ENCODE results near the gene MBD3L5. TPM values are rescaled to one million over a fixed set of nuclear protein-coding genes. Genes with fewer than 3 reads are reported as not detected.

Gene MBD3L5
- total RNA-seq: not detected in 2 replicates

DNA sequence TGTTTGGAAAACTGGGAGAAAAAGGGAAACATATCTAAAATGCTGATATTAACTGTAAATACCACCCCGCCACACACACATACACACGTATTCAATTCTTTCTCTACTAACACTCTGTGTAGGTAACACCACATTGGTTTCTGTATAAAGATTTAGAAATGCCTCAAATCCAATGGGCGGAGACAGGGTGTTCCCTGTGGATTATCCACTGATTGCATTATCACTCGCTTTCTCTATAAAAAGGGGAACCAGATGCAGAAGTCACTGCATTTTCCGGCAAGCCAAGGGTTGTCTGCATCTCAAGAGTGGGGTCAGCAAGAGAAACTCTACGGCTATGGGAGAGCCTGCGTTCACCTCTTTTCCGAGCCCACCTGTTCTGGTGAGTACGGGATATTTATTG, at the start of gene MBD3L5:
TSS of gene MBD3L5 (plus strand) at position 301 of the 400 bp plus-strand sequence. CDS start at position 335, 34 bp downstream.

DNA sequence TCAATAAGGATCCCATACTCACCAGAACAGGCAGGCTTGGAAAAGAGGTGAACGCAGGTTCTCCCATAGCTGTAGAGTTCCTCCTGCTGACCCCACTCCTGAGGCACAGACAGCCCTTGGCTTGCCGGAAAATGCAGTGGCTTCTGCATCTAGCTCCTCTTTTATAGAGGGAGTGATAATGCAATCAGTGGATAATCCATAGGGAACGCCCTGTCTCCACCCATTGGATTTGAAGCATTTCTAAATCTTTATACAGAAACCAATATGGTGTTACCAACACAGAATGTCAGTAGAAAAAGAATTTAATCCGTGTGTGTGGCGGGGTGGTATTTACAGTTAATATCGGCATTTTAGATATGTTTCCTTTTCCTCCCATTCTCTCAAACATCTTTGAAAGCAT, 9.0 kb upstream of the MBD3L5 start, which contains the start of gene MBD3L2B:
TSS of gene MBD3L2B (minus strand) at position 101 of the 400 bp plus-strand sequence. CDS start at position 67, 34 bp downstream.

DNA sequence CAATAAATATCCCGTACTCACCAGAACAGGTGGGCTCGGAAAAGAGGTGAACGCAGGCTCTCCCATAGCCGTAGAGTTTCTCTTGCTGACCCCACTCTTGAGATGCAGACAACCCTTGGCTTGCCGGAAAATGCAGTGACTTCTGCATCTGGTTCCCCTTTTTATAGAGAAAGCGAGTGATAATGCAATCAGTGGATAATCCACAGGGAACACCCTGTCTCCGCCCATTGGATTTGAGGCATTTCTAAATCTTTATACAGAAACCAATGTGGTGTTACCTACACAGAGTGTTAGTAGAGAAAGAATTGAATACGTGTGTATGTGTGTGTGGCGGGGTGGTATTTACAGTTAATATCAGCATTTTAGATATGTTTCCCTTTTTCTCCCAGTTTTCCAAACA, 9.7 kb downstream of the MBD3L5 start, which contains the start of gene MBD3L4:
TSS of gene MBD3L4 (minus strand) at position 101 of the 400 bp plus-strand sequence. CDS start at position 66, 35 bp downstream.

GRCh38 chr19:7049021-7049420, 18.6 kb downstream of the MBD3L5 start, which contains the start of gene MBD3L2:
TSS of gene MBD3L2 (plus strand) at chr19:7049321. CDS start at chr19:7049374, 53 bp downstream.

DNA sequence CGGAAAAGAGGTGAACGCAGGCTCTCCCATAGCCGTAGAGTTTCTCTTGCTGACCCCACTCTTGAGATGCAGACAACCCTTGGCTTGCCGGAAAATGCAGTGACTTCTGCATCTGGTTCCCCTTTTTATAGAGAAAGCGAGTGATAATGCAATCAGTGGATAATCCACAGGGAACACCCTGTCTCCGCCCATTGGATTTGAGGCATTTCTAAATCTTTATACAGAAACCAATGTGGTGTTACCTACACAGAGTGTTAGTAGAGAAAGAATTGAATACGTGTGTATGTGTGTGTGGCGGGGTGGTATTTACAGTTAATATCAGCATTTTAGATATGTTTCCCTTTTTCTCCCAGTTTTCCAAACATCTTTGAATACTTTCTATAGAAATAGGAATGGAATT, 28.2 kb downstream of the MBD3L5 start, which contains the start of gene MBD3L3:
TSS of gene MBD3L3 (minus strand) at position 101 of the 400 bp plus-strand sequence. CDS start at position 30, 71 bp downstream.

DNA sequence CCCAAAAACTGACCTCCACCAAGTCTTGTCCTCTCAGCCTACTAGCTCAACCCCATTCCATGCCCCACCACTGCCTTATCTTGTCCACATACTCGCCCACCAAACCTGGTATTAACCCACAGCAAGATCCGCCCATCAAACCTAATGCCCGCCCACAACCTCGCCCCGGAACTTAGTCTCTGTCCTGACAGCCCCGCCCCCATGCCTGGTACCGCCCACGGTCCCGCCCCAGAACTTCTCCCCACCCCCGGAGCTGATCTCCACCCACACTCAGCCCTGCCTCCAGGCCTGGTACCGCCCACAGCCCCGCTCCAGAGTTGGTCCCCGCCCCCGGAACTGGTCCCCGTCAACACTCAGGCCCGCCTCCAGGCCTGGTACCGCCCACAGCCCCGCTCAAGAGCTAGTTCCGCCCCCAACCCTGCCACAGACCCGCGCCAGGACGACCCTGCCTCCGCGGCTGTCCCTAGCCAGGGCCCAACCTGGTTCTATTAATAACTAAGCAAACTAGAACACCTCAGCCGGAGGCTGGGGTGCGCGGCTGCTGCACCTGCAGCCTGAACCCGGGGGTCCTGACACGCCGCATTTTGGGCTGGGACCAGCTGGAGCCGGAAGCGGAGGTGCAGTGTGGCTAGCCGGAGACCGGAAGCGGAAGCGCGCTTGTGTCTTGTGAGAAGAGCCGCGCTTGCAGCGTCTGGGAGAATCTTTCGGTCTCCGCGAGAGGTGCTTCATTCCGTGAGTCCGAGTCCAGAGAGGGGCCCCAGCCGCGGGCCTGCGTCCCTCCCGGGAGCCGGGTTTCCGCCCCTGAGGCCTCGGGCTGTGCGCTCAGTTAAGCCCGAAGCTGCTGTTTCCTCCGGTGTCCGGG, 38.9 kb downstream of the MBD3L5 start, which contains the start of gene ZNF557:
TSS of gene ZNF557 (plus strand) at position 662 of the 862 bp plus-strand sequence. CDS start 5,372 bp downstream, outside the sequence.

Other genes starting within 250 kb of the MBD3L5 start
- gene ADGRE1, start 143.0 kb upstream of the MBD3L5 start, total RNA-seq: not detected in 2 replicates
- gene MBD3L2B, start 9.1 kb upstream of the MBD3L5 start, total RNA-seq: not detected in 2 replicates
- not detected in 2 replicates for gene MBD3L4, start 9.6 kb downstream of the MBD3L5 start, total RNA-seq
- gene MBD3L2, start 18.7 kb downstream of the MBD3L5 start, total RNA-seq: not detected in 2 replicates
- gene MBD3L3, start 28.1 kb downstream of the MBD3L5 start, total RNA-seq: not detected in 2 replicates
- 17.5 and 20.3 TPM in 2 replicates for gene ZNF557, start 39.1 kb downstream of the MBD3L5 start, total RNA-seq

Measured in regular cardiac myocyte (primary cell).